Stimulated activated CD4-positive, alpha-beta T cell treated with anti-CD3 and anti-CD28 coated beads, TNF-alpha, amount 100 ng/mL, for 48 hours (primary cell): ENCODE data around the gene MUS81.

Source experiments
- DNase-seq, 3 donors: peaks; one replicate each; pipeline ENCODE4 v3.0.0-alpha.2; 2020; ENCODE audit warnings: low read depth in 3 of 3

The MUS81 gene

DNA sequence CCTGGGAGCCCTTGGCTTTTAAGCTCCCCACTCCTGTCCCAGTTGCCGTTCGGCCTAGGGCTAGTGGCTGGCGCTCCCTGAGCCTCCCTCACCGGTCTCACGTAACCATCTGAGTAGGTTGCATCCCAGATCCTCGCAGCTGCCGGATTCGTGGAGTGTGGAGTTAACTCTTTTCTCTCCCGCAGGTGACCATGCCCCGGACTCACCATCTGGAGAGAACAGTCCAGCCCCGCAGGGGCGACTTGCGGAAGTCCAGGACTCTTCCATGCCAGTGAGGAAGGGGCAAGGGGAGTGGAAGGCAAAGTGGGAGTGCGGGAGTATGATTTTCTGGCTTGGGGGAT lies 902 bp downstream of the MUS81 start:
- DNase-seq: no peak

DNA sequence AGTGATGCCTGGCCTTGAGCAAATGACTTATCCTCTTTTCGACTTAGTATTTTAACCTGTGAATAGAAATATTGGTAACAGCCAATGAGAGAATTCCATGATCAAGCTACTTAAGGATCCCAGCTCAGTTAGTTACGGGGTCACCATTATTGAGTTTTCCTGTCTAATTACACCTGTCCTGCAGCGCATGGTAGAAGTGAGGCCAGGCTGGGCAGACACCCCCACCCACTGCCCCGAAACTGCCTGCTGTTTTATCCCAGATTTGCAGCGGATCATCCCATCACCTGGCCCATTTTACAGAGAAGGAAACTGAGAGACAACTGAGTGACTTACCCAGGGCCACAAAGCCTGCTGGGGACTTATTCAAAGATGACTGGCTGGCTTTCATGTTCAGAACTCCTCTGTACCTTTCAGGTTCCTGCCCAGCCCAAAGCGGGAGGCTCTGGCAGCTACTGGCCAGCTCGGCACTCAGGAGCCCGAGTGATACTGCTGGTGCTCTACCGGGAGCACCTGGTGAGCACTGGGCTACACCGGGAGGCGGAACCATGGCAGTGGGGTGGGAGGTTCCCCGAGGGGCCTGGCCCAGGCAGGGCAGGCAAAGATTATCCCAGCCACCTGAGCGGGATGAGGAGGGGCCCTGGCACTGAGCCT lies 1.4 kb downstream of the MUS81 start:
- no peak for DNase-seq

DNA sequence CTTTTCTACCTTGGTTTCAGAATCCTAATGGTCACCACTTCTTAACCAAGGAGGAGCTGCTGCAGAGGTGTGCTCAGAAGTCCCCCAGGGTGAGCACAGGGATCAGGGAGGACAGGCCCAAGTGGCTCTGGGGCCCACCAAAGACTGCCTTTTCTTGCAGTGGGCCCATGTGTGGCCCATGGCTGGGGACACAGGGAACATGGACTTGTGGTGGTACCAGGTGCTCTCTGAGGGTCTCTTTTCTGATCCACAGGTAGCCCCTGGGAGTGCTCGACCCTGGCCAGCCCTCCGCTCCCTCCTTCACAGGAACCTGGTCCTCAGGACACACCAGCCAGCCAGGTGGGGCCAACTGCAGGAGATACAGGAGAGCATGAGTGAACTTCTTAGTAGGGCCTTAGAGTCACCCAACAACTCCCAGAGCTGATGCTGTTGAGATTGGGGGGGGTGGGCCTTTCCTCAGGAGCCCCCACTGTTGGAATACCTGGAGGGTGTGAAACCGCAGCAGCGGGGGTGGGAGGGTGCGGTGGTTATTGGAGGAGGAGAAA lies 2.0 kb downstream of the MUS81 start:
- DNase-seq: no peak

DNA sequence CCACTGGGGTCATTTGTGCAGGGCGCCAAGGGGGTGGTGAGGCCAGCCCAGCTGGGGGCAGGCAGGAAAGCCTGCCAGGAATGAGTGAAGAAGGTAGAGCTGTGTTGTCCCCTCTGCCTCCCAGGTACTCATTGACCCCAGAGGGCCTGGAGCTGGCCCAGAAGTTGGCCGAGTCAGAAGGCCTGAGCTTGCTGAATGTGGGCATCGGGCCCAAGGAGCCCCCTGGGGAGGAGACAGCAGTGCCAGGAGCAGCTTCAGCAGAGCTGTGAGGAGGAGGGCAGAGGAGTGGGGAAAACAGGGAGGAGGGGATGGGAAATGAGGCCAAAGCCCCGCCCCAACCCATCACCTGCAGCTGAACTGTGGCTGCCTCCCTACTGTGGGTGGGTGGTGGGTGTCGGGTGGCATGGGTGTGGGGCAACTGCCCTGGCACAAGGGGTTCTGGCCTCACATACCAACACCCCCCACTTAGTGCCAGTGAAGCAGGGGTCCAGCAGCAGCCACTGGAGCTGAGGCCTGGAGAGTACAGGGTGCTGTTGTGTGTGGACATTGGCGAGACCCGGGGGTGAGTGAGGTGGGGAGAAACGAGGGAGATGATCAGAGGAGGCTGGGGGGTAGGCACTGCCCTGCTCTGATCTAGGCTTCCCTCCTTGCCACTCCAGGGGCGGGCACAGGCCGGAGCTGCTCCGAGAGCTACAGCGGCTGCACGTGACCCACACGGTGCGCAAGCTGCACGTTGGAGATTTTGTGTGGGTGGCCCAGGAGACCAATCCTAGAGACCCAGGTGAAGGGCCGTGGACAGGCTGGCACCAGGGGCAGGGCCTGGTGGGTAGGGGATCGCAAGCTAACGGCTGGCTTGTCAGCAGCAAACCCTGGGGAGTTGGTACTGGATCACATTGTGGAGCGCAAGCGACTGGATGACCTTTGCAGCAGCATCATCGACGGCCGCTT lies 3.0 kb downstream of the MUS81 start:
- no peak for DNase-seq

DNA sequence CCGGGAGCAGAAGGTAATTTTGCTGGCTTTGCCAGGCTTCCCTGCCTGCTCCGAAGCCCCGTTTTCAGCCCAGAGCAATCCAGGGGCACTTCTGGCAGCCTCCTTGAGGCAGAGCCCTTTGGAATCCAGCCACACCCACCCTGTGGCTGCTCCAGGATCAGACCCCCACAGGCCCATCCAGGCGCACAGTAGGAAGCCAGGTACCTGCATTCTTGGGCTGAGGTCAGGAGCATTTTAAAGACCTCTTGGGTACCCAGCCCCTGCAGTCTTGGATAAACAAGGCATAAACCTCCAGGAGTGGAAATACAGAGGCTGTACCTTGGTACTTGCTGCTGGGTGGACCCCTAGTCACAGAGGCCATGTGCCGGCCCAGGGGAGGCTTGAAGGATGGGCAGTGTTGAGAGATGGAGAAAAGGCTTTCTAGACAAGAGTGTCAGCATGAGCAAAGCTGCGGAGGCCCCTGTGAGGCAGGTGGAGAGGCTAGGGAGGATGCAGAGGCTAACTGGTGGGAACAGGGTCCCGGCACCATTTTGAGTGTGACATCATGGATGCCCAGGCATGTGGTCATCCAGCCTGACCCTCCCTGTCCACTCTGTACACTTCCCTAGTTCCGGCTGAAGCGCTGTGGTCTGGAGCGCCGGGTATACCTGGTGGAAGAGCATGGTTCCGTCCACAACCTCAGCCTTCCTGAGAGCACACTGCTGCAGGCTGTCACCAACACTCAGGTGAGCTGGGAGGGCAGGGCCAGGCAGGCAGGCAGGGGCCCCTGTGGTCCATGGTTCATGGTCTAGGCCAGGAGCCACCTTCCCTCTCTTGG lies 3.9 kb downstream of the MUS81 start:
- no peak for DNase-seq

DNA sequence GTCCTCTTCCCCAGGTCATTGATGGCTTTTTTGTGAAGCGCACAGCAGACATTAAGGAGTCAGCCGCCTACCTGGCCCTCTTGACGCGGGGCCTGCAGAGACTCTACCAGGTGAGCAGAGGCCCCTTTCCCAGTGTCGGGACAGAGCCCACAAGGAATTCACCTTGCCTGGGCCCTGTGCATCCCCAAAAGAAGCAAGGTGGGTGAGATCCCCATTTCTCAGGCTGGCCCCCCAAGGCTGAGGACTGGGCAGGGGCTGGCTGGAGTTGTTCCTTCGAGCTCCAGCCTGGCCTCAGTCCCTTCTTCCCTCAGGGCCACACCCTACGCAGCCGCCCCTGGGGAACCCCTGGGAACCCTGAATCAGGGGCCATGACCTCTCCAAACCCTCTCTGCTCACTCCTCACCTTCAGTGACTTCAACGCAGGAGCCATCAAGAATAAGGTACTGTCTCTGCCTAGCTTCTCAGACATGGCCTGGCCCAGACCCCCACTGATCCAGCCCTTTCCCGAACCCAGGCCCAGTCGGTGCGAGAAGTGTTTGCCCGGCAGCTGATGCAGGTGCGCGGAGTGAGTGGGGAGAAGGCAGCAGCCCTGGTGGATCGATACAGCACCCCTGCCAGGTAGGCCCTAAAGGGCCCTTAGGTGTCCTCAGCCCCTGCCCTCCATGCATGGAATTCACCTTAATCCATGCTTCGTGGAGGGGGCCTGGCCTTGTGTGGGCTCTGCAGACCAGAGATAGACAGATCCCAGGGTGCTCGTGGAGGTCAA lies 4.7 kb downstream of the MUS81 start:
- DNase-seq: no peak

DNA sequence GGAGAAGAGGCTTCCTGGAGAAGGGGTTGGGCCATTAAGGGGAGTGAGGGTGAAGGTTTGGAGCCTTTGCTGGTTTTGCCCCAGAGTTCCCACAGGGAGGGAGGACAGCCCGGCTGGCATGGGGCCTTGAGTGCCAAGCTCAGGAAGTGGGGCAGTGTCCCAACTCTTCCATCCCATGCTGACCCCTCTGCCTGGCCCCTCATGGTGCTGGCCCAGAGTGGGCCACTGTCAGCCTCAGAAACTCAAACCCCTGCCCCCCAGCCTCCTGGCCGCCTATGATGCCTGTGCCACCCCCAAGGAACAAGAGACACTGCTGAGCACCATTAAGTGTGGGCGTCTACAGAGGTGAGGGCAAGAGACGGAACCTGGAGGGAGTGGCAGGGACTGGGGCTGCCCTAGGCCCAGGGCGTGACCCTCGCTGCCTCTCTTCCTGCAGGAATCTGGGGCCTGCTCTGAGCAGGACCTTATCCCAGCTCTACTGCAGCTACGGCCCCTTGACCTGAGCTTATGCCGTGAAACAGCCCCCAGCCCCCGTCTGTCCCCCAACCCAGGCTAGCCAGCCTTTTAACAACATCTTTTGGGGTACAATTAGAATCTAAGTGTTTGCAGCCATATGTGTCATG lies 5.4 kb downstream of the MUS81 start:
- no peak for DNase-seq

DNA sequence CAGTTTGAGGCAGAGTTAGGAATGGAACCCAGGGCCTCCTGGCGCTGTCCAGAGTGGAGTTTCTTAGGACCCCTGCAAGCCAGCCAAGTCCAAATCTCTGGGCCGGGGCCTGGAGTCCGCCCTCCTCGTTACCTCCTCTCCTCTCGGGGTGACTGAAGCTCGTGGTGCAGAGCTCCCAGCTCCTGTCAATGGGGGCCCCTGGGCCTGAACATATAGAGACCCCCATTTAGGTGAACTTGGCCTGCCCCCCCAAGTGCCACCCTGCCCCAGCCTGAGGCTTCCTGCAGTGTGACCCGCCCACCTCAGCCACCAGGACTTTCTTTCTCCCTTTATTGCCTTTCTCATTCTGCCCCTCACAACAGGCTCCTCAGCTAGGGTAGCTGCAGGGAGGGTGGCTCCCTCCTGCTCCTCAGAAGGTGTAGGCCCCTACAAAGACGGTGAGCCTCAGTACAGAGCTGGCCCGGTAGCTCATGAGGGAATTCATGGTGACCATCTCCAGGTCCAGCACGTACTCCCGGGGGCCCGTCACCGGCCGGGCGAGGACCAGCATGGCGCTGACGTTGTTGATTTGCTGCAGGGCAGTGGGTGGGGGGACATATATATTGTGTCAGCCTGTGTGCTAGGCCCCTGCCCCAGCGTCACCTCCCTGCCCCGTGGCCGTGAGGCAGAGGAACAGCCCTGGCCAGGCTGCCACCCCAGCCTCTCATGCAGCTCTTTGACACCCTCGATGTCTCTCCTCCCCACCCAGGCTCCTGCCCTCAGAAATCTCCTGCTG lies 6.5 kb downstream of the MUS81 start:
- no peak for DNase-seq

DNA sequence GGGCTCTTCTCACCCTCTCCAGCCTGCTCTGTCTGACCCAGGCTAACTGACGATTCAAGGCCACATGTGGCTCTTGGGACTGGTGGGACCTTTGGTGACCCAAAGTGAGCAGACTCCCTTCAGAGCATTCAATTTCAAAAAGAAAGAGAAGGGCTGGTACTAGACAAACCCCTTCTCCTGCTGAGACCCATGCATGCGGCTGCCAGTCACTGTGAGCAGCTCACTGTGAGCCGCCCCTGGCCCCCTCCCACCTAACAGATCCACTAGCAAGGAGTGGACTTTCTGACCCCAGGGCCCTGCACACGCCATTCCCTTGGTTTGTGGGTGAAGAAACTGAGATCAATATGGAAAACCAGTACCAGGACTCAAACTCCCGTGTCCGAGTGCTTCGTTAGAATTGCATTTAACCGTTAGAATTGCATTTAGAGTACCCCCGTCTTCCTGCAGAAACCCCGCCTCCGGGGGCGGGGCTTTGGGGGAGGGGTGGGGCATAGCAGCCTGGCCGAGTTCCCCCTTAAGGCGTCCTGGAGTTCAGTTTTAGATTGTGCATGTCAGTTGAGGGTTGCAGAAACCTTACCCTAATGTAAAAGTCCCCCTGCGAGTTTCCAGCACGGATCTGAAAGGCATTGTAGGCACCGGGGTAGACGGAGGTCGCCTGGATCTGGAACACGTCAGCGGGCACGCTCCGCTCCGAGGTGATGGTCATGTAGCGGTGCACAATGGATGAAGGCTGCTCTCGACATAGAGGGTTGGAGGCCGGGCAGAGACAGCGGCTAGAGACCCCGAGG lies 7.2 kb downstream of the MUS81 start:
- DNase-seq: no peak

DNA sequence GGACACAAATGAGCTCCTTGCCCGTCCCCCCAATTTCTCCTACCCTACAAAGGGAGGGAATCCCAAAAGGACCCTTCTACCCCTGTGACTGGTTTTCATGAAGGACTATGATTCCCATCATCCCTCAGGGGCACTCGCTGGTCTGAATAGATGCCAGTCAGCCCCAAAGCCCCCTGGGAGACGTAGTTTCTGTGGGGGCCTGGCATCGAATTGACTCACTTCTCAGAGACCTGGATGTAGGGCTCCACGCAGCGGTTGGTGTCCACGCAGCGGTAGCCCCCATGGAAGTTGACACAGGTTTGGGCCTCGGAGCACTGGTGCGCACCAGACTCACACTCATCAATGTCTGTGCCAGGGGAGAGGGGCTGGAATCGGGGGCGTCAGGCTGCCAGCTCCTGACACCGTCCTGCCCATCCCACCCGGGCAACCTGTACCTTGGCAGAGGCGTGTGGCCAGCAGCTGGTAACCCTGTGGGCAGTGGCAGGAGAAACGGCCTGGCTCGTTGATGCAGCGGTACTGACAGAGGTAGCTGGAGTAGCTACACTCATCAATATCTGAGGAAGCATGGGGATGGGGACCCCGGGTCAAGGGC lies 7.9 kb downstream of the MUS81 start:
- DNase-seq: no peak

DNA sequence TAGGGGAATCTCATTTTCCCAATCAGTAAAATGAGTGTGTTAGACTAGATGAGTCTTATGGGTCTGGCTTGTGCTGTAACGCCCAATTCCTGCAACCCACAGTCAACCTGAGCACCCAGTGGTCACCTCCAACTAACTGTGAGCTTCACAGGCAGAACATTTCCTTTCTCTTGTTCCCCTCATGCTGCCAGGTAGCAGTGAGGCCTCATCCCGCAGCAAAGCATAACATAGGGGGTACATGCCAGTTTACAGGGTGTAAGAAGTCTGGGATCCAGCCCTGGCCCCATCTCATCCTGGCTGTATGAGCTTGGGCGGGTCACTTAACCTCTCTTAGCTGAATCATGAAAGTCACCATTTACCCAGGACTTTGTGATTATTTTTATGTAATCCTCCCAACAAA lies 8.7 kb downstream of the MUS81 start:
- no peak for DNase-seq

DNA sequence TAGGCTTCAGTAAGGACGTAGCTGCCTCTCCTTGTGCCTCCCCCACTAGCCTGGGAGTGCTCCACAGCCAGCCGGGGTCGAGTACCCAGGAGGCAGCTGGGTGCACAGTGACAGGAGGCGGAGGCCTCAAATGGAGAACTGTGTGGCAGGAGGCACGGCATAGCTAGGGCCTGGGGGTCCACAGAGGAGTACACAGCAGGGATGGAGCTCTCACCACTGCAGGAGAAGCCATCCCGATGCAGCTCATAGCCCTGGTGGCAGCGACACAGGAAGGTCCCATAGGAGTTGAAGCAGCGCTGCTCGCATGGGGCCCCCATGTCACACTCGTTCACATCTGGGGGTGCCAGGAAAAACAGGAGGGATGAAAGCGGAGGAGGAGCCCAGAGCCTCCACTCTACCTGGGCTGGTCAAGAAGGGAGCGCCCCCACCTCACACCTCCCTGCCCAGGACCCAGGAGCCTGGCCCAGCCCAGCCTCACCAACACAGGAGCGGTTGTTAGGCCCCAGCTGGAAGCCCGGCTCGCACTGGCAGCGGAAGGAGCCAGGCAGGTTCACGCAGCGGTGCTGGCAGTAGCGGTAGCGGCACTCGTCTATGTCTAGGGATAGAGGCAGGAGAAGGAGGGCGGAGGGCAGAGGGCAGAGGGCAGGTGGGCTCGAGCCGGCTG lies 9.5 kb downstream of the MUS81 start:
- DNase-seq: no peak

DNA sequence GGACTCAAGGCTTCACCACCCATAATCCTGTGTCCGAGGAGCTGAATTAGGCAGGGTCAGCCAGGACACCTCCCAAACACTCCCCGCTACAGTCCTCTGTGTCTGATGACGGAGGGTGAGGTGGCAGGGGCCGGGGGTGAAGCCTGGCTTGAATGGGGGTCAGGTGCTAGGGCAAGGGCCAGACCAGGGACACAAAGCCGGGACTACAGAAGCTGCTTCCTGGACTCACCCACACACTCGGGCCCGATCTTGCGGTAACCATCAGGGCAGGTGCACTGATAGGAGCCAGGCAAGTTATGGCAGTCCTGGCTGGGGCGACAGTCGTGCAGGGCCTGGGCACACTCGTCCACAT lies 10.1 kb downstream of the MUS81 start:
- no peak for DNase-seq

DNA sequence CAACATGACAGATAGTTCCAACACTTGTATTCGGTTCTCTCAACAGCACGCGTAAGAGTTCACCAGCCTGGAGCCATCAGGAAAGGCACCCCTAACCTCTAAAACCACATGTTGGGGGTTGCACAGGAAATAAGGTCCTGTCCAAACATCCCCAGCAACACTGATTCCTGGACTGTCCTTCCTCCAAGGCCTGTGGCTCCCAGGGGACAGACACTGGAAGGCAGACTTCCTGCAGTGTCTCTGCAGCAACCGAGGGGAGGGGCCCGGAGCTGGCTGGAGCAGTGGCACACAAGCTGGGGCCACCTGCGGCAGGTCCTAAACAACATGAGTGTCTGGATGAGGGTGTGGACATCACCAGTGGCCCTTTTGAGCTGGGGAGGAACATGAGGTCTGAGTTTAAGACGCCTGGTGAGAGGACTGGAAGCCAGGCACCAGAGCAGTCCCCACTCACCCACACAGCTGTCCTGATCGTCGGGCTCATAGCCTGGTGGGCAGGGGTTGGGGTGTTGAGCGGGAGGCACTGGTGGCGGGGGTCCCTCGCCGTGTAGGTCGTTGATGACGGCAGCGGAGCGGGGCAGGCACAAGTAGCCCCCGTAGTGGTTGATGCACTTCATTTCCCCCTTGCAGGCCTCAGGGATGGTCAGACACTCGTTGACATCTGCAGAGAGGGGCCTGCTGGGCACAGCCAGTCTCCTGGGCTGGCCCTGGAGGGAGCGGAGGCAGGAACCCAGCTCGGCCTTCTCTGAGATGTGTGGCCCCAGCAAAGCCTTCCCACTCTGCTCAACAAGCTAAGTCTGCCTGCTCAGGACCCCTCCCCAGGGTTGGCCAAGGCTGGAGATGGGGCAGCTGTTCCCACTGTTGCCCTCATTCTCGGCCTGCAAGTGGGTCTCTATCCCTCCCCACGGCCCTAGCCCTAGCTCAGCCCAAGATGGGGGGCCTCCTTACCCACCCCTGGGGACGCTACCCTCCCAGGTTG lies 10.8 kb downstream of the MUS81 start:
- no peak for DNase-seq

DNA sequence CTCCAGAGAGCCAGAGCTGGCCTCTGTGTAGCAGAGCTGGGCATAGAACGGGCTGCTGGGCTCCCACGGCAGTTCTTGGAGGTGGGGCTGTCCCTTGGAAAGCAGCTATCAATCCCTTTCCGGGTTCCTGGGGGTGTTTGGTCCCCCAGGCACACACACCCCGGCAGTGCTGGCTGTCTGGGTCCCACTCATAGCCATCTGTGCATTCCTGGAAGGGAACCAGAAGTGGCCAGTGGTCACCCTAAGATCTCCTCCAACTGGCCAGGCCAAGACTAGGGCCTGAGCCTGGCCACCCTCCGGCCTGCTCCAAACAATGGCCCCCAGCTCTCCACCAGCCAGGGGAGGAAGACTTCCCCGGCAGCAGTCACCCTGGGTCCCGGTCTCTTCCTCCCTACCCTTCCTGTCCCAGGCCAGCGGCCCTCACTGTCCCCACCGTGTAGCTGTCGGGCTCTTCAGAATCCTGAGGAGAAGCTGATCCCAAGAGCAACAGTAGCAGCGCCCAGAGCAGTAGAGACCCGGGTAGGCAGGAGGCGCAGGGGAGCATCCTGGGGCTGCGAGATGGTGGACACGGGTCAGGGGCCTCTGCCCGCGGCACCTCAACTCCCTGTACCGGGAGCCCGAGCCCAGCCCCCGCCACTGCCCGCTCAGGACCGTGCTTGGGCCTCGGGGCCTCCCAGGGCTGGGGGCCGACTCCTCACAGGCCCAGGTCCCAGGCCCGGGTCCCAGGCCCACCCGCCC lies 11.7 kb downstream of the MUS81 start:
- DNase-seq: no peak

DNA sequence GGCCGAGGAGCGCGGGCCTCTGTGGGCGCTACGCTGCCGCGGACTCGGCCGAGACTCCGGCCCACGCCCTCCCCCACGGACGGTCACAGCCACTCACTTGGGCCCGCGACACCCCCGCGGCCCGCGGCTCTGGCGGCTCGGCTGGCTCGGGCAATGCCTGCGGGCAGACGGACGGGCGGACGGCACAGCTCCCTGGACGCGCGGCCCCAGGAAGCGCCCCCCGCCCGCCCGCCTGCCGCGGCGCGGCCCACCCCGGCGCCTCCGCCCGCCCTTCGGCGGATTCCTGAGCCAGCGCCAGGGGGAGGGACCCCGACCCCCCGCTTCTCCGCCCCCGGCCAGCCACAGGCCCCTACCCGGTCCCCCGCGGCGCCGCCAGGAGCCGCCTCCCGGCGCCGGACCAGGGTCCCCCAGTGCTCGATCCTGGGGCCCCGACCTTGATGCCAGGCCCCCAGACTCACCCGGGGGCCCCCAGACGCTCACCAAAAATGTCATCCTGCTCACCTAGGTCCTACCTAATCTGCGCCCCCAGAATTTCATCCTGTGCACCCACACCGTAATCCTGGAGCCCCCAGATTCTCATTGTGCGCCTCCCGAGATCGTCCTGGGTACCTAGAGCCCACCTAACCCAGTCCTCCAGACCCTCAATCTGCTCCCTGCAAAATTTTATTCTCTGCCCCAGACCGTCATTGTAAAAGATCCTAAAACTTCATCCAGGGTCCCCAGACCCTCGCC lies 12.5 kb downstream of the MUS81 start, which contains the start of gene EFEMP2:
EFEMP2 (minus strand) TSS at position 215 of the 732 bp plus-strand sequence. CDS start 446 bp downstream, outside the sequence.
- no peak for DNase-seq
